ENCODE measurements around the gene TSPAN9.

GRCh38 chr12:3075315-3075714 lies 1.9 kb upstream of the TSPAN9 start:
- TF ChIP-seq CTCF (IDR thresholded peaks at IDR 0.05; ENCODE audit: insufficient read depth, low read length) (no peak), POLR2AphosphoS5 (IDR thresholded peaks at IDR 0.05; ENCODE audit: low read depth) (no peak)
